Fibroblast of gingiva (primary cell): ENCODE measurements around the gene GRID1.

Source experiments
- DNase-seq: peaks from one replicate; pipeline ENCODE4 v3.0.0-alpha.2; 2011; ENCODE audit warnings: low read depth

The GRID1 gene

DNA sequence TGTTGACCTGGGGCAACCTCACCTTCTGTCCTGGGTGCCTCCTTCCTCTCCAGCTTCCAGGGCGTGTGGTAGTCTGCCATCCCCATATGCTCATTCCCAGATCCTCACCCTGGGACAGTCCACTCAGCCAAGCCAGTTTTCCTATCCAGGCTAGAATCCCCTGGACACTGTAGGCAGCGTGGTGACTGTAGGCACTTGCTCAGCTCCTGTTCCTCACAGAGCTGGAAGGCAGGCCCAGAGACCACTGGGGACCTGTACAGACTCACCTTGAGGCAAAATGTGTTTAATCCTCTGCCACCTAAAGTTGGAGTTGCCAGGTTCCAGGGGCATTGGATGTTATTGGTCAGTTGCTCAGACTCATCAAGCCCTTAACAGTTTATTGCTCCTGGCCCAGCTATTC is 2.4 kb upstream of the GRID1 start:
- DNase-seq, result no peak

DNA sequence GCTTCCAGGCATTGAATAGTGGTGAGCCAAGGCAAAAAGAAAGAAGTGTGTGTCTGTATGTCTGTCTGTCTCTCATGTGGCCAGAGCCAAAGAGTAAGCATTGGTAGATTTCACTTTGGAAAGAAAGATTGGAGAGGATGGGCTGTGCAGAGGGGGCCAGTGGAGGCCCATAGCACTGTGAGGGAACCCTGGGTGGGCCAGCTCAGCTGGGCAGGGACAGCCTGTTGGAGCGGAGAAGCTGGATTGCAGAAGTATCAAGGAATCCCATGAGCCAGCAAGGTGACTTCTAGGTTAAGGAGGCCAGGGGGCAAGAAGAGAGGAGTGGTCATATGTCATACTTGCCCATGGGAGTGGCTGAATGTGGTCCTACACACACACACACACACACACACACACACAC is 1.5 kb upstream of the GRID1 start:
- no peak for DNase-seq

DNA sequence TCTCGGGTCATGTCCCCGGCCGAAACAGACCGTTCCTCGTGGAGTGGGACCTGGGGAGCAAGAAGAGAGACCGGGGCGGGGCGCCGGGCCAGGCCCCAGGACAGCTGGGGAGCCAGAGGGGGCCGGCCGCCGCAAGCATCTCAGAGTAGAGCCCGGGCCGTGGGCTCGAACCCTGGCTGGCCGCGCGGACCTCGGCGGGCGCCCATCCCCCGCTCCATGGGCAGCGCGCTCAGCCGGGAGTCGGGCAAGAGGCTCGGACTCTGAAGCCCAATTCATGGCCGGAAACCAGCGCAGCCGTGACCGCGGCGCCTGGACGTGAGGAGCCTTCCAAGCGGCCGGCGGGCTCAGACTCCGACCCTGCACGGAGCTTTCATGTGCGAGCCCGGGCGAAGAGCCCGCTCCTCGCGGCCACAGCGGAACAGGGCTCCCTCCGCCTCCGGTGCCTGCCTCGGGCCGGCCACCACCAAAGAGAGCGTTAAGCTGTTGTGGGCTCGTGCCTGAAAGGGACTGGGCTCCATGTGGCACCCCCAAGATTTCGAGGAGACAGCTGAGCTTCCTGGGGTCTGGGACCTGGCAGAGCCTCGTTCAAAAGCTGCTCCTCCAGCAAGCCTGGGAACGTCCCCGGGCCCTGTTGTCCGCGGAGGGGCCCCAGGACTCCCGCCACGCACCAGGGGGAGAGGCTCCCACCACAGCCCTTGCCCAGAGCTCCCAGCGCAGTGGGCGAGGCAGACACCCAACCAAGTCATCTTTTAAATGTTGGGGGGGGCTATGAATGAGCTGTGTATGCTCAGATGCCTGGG is 757 bp upstream of the GRID1 start:
- DNase-seq, result no peak

DNA sequence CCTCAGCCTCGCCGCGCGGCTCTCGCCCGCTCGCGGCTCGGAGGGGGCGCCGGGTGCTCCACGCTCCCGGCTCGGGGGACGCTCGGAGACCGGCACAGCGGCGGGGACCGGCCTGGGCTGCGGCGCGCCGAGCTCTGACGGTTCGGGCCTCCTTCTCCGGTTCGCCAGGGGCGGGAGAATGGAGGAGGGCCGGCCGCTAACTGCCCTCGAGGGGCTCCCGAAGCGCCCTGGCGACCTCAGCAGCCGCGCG is 232 bp upstream of the GRID1 start:
- DNase-seq, result no peak

DNA sequence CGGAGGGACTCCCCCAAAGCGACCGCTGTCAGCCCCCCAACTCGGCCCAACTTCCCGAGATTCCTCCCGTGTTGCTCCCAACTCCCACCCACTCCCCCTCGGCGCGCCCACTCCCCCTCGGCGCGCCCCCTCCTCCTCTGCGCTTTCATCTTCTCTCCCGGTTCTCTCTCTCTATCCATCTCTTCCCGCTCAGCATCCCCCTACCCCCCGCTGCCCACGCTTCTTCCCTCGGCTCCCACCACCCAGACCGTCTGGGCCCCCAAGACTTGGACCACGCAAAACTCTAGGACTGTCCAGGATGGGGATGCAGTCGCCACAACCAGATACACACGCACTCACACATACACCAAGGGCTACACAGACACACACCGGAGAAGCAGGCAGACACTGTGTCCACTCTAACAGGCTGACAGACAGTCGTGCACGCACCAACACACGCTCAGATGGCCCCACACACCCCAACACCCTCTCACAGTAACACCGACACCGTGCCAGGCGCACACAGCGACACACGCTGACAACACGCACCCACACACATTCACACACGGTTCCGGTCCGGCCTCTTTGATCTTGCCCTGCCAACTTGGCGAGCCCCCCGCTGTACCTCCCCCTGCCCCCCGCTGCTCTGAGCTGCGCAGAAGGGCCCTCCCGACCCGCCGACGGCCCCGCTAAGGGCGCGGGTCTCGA is 1.1 kb downstream of the GRID1 start:
- no peak for DNase-seq

DNA sequence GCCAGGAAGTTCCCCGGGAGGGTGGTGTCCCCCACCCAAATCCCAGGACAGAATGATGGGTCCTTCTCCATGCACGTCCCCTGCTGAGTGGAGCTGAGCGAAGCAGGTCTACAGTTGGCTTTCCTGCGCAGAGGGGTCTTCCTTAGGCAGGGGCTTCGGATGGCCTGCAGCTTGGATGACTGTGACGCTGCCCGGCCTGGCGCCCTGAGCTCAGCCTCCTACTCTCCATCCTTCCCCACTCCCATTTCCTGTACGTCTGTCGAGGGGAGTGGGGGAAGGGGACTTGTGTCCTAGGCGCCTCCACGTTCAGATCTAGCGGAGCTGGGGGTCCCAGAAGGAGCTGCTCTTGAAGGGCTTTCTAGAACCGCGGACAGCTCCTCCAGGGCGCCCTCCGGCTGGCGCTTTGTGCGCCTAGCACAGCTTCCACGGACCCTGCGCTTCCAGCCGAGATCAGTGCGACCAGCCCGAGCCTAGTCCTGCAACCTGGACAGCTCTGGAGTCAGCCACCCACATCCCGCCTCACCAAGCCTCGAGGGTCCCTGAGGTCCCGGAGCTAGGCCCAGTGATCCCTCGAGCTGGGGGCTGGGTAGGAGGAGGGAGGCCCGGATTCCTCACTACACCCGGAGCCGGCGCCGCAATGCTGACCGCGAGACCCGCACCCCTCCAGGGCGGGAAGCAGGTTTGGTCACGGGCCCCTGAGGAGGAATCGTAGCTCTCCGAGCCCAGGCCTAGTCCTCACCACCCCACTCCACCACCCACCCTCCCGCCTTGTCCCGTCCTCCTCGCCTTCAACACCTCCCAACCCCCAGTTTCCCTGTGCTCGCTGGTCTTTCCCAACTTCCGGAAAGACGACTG is 1.9 kb downstream of the GRID1 start:
- no peak for DNase-seq

DNA sequence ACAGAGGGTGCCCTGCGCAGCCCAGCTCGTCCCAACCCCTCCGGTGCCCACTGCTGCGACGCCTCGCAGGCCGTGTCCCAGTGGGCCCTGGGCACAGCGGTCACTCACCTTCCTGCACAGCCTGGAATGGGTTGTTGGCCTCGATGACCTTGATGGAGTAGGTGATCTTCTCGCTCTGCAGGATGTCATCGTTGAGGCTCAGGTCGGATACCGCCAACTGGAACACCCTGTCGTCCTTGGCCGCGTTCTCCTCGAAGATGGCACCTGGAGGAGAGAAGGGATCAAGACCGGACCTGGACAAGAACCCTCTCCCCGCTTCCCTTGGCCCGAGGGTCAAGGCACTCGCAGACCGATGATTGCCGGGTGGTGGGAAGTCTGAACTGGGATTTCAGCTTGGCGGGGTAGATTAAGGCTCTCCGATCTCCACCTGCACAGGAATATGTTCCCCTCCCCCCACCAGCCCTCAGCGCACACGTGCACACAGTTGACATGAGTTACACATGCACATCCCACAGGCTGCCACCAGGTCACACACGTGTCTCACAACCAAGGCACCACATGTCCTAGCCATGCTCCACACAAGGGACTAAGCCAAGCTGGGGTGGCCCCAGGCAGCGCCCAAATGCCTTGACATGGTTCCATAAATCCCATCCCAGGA is 2.6 kb downstream of the GRID1 start:
- no peak for DNase-seq

DNA sequence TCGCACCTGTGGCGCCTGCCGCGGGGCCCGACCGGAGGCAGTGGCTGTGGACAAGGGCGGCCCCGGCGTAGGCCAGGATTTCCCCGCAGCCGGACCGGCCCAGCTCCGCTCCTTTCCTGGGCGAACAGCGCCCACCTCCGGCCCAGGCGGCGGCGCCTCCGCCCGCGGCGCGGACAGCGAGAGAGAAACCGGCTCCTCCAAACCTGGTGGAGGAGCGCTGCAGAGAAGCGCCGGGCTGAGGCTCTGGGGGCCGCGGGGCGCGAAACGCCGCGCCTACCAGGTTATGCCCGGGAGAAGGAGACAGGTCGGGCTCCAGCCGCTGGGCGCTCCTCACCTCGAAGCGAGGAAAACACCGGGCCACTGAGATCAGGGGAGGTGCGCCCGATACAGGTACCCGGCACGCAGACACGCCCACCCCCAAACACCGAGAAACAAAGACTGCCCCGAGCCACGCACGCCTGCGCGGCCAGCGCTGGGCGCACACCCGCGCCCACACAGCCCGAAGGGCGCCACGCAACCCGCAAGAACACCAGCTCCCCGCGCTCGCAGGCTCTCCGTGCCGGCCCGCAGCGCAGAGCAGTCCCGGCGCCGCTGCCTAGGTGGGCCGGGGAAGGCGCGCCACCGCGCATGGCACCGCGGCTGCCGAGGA is 3.3 kb downstream of the GRID1 start:
- DNase-seq, result no peak

DNA sequence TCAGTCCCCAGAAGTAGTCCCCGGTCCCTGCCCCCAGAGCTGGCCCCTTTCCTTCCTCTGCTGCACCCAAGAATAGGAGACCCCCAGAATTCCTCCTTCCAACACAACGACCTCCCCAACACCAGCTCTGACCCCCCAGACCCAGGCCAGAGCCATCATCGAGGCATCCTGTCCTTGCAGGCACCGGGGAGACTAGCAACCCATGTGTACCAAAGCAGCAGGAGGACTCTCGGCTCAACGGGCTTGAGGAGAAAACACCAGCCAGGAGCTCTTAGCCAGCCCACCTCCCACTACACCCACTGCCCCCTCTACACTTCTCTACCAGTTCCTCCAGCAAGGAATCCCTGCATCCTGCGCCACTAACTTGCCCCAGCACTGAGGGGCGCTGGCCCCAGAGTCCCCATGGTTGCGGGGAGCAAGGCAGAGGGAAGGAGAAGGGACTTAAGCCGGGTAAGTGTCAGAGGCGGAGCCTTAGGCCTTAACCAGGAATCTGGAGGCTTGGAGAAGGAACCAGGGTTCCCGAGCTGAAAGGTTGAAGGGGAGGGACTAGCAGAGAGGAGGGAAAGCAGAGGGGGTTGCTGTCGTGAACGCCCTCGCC is 3.9 kb downstream of the GRID1 start:
- DNase-seq, result no peak

DNA sequence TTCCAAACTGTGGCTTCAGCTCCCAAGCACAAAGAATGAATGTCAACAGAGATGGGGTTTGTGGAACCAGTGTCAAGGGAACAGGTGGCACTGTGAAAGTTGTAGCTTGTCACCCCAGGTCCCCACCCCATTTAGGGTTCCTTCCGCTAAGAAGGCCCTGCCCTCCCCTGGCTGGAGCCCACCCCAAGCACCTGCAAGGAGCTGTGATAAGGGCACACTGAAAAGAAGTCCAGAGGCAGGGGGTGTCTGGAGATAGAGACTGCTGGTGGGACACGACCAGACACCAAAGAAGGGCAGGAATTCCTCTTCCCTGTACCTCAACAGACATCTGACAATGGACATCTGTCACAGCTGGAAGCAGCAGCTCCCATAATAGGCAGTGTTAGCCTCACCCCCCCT is 4.5 kb downstream of the GRID1 start:
- no peak for DNase-seq

DNA sequence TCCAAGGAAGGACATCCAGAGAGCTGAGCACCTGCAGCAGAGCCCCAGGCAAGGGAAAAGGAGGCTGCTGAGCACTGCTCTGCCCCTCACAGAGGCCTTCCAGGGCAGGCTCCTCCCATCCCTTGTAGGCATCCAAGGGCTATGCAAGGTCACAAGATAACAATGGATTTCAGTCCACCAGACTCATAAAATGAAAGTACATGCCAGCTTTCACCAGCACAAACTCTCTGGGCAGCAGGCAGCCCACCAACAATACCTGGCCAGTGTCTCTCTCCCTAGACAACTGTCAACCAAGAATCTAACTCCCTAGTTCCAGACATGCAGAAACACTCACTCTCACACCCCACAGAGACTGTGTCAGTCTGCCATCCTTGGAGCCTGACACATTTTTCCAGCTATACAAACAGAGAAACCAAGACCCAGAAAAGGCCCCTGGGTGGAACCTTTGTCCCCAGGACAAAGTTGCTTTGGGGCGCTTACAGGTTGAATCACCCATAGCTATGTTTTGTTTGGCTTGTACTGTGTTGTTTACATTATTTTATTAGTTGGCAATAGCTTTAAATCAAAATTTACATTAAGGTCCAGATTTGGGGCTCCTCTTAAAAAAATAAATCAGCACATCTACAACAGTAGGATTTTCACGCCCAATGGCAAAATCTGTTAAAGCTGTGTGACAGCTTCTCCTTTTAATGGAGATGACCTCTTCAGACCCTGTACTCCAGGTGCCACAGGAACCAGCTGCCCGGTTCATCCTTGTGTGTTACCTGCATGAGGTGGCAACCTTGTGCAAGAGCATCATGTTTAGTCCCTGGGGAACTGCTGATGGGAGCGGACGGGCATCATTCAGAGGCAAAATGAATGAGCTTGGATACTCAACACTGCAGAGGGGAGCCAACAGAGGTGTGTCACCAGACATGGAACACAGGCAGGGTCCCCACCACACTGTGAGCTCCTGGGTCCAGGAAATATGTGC is 5.2 kb downstream of the GRID1 start:
- DNase-seq, result no peak

DNA sequence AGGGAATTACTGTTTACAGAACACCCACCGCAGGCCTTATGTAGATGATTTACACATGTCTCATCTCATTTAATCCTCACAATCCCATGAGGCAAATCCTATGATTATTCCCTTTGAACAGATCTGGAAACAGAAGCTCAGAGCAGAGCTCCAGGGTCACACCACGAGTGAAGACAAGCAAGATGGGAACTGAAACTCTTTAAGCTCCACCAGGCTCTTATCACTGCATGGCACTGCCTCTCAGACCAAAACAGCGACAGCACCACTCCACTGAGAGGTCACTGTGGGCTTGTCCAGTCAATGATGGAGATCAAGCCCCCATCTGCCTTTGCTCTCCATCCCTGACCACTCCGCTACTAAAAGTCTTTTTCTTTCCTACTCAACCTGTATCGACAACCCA is 5.9 kb downstream of the GRID1 start:
- no peak for DNase-seq

DNA sequence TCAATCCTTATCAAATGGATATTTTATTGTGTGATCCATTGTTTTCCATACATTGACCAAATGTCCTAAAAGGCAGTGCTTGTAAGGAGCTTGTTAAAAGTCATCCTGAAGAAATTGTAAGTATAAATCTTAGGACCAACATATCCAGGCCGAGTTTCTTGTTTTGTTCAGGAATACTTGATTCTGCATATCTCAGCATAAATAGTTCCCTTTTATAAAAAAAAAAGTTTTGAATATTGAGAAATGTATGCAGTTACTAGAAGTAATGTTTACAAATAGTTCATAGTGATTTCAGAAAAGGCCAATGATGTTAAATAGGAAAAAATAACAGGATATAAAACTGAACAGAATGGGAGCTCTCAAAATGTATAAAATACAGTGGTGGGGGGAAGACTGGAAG is 6.6 kb downstream of the GRID1 start:
- no peak for DNase-seq

DNA sequence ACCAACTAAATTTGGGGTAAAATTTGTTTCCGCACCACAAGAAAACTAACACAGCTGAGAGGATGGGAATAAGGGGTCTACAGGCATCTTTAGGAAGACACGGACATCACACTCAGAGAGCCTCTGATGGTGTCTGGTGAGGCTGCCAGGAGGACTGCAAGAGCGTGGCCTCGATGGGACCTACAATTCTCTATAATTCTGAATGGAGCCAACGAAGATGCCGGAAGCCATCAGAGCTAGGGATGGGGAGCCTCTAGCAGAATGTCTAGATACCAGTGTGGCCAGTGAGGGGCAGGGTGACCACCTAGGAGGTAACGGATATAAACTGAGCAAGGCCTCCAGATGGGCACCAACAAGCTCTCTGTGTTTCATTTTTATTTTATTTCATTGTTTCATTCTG is 7.5 kb downstream of the GRID1 start:
- DNase-seq, result no peak

DNA sequence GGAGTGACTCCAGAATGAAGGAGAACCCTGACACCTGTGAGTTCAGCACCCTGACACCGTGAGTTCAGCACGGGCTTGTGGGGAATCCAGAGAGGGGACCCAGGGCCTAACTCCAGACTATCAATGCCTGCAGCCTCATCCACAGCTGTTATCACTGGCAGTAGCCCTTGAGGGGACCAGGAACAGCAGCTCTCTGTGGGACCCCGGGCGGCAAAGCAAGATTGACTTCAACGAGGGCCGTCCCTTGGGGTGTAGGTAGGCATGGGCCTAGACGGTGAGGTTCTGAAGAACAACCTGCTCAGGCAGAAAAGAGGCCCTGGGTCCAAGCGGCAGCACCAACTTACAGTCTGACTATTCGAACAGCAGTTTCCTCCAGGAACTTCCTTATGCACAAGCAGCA is 8.9 kb downstream of the GRID1 start:
- no peak for DNase-seq

DNA sequence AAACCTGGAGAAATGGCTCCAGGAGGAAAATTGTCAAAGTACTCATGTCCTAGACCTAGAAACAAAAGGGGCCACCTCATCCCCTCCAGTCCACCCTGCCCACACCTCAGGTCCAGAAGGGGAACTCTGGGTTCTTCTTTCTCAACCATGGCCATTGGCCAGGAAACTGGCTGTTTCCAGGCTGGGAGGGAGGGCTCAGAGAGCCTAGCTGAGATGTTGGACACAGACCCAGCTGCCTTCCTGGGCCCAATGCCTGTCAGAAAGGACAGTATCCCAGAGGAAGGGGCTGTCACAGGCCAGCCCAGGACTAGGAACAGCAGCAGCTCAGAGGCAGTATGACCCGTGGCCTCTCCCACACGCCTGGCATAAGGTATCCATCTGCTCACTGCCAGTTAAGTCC is 9.6 kb downstream of the GRID1 start:
- DNase-seq, result no peak

DNA sequence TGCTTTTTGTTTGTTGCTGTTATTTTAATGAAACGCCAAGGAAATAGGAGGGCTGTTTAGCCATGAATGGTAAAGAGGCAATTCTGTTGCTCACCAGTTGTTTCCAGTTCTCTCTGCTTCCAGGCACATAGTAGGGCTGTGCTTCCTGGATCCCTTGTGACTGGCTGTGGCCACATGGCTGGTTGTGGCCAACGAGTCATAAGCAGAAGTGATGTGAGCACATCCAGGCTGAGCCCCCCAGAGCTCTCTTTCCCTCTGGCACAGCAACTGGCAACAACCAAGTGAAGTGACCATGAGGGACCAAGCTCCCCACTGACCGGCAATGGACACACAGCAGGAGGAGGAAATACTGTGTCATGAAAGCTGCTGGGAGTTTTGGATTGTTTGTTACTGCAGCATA is 10.3 kb downstream of the GRID1 start:
- DNase-seq, result no peak

DNA sequence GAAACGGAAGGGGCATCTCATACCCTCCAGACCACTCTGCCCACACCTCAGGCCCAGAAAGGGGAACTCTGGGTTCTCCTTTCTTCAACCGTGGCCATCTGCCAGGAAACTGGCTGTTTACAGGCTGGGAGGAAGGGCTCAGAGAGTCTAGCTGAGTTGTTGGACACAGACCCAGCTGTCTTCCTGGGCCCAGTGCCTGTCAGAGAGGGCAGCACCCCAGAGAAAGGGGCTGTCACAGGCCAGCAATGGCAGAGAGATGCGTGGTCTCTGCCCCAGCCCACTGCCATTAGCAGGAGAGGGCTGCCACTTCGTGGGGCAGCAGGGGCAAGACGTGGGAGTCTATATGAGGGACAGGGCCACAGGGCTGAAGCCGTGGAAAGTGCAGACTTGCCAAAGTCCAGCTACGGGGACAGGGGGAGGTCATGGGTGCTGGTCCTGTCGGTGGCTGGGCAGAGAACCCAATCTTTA is 11.0 kb downstream of the GRID1 start:
- no peak for DNase-seq

DNA sequence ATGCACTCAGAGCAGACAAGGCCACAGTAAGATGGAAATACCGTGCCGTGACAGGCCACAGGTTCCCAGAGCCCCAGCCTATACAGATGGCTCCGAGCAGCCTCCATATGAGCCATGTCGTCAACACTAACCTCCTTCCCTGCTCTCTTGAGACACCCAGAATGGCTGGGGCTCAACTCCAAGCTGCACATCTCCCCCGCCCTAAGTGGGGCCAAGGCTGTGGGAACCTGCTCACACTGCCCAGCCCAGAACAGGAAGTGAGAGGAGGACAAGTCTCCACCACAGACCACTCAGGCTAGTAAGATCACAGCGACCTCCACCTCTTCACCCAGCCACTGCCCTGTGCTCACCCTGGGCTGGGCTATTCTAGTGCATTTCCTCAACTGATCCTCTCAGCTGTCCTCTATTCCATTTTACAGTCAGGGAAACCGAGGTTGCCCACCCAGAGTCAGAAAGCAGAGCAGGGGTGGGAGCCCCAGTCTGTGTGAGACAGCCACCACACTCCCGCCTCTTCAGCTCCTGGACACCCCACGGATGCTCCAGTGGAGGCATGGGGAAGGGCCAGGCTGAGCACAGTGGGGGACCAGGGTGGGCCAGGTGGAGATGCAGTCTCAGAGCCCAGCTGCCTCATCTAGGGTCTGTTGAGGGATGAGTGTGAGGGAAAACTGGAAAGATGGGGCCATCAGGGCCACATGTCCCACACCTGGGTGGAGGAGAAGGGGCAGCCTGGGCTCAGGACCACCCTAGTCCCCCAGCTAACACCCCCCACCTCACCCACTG is 11.6 kb downstream of the GRID1 start:
- DNase-seq, result no peak
